Central memory CD4-positive, alpha-beta T cell (primary cell): Measurements from ENCODE around the gene AIG1.

ENCODE experiments used
- DNase-seq: peaks from one replicate; pipeline ENCODE4 v3.0.0; 2022

Gene AIG1

GRCh38 chr6:143199291-143199690 is 138.6 kb downstream of the AIG1 start:
- DNase-seq = no peak

GRCh38 chr6:143200167-143200770 is 139.6 kb downstream of the AIG1 start:
- no peak for DNase-seq

- no peak for DNase-seq
Observed at GRCh38 chr6:143204045-143204444, 143.4 kb downstream of the AIG1 start.

- no peak for DNase-seq
Observed at GRCh38 chr6:143205131-143205535, 144.4 kb downstream of the AIG1 start.

- DNase-seq = no peak
Observed at GRCh38 chr6:143205585-143205984, 144.9 kb downstream of the AIG1 start.

GRCh38 chr6:143205991-143206390 is 145.3 kb downstream of the AIG1 start:
- no peak for DNase-seq

- DNase-seq = no peak
Observed at GRCh38 chr6:143206550-143206949, 145.9 kb downstream of the AIG1 start.

- DNase-seq = no peak
Observed at GRCh38 chr6:143210420-143210819, 149.7 kb downstream of the AIG1 start.

- no peak for DNase-seq
Observed at GRCh38 chr6:143213859-143214376, 153.2 kb downstream of the AIG1 start.

GRCh38 chr6:143215363-143215762 is 154.7 kb downstream of the AIG1 start:
- no peak for DNase-seq

- DNase-seq = no peak
Observed at GRCh38 chr6:143215771-143216170, 155.1 kb downstream of the AIG1 start.

GRCh38 chr6:143218233-143218632 is 157.5 kb downstream of the AIG1 start:
- no peak for DNase-seq

GRCh38 chr6:143221698-143222097 is 161.0 kb downstream of the AIG1 start:
- no peak for DNase-seq

GRCh38 chr6:143222310-143222709 is 161.6 kb downstream of the AIG1 start:
- no peak for DNase-seq

GRCh38 chr6:143222801-143223231 is 162.1 kb downstream of the AIG1 start:
- no peak for DNase-seq

GRCh38 chr6:143223895-143224294 is 163.2 kb downstream of the AIG1 start:
- no peak for DNase-seq

- DNase-seq = no peak
Observed at GRCh38 chr6:143224516-143224915, 163.8 kb downstream of the AIG1 start.

- DNase-seq = no peak
Observed at GRCh38 chr6:143225929-143226328, 165.2 kb downstream of the AIG1 start.

- no peak for DNase-seq
Observed at GRCh38 chr6:143227675-143228074, 167.0 kb downstream of the AIG1 start.

- DNase-seq = no peak
Observed at GRCh38 chr6:143229400-143229799, 168.7 kb downstream of the AIG1 start.

GRCh38 chr6:143232849-143233248 is 172.2 kb downstream of the AIG1 start:
- no peak for DNase-seq

- DNase-seq = no peak
Observed at GRCh38 chr6:143233554-143234285, 173.0 kb downstream of the AIG1 start.

- DNase-seq = no peak
Observed at GRCh38 chr6:143234734-143235133, 174.0 kb downstream of the AIG1 start.

GRCh38 chr6:143236151-143236798 is 175.6 kb downstream of the AIG1 start:
- no peak for DNase-seq
